Measurements from ENCODE around the gene NT5C3B. TPM values are rescaled to one million over a fixed set of nuclear protein-coding genes. Genes with fewer than 3 reads are reported as not detected.
A peak's percentile ranks its signal among the peaks of the same experiment; 100 is the strongest.
"Not testable (repeated sequence)": the region's sequence is repeated elsewhere in the genome, so short reads cannot be mapped to it uniquely, and the experiment has no call there.

NT5C3B gene
- total RNA-seq, 1 experiment from 2014 or later = 78.8 TPM

DNA sequence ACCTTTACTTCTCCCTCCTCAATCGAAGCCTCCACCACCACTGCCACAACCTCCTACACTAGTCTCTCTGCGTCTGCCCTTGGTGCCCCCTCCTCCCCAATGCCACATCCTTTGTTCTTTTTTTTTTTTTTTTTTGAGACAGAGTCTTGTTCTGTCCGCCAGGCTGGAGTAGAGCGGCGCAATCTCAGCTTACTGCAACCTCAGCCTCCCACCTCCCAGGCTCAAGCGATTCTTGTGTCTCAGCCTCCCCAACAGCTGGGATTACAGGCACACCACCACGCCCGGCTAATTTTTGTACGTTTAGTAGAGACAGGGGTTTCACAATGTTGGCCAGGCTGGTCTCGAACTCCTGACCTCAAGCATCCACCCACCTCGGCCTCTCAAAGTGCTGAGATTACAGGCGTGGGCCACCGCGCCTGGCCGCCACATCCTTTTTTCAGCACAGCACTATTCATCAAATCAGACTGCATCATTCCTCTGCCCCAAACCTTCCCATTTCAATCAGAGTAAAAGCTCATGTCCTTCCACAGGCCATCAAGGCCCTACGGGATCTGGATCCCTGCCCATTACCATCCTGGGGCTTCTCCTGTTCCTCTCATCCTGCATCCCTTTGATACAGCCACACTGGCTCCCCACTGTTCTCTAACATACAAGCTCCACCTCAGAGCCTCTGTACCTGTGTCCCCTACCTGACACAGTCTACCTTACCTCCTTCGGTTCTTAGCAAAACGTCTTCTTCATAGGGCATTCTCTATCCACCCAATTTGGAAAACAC lies 27.2 kb upstream of the NT5C3B start:
- Histone ChIP-seq H3K9ac (ENCODE audit: low read length) (no peak overlapping the region), H3K27ac (ENCODE audit: low read length) (no peak overlapping the region), H2AFZ (ENCODE audit: low read length) (no peak overlapping the region), H3K9me3 (ENCODE audit: low read length) (no peaks in the 10 kb centered on the region), H3K79me2 (ENCODE audit: low read length) (peaks cover 63% of the 10 kb centered on the region), H3K36me3 (ENCODE audit: low read depth, low read length) (no peaks in the 10 kb centered on the region; the same call in 1 of the 2 replicates), H3K4me1 (ENCODE audit: insufficient read depth, low read length) (0 out of 2 replicates have a peak, but pooled peaks cover 6% of the 10 kb centered on the region), H4K20me1 (ENCODE audit: low read length) (peaks cover 17% of the 10 kb centered on the region; the same call in 1 of the 2 replicates), H3K9me2 (replicated peaks; ENCODE audit: low read length) (no peaks in the 10 kb centered on the region), H3F3A (ENCODE audit: low read length, unreplicated experiment) (no peaks in the 10 kb centered on the region), H3K4me3 (ENCODE audit: low read length) (peak overlapping the region; percentile 84), H3K4me2 (ENCODE audit: low read length) (peak overlapping the region; percentile 84), H3K27me3 (ENCODE audit: low read length) (no peaks in the 10 kb centered on the region)
- TF ChIP-seq EZH2 (IDR thresholded peaks at IDR 0.05; ENCODE audit: low read length, unreplicated experiment) (no peak), EZH2phosphoT487 (IDR thresholded peaks at IDR 0.05; ENCODE audit: borderline replicate concordance, low read length) (no peak)
- TF ChIP-seq, protein P1, sequence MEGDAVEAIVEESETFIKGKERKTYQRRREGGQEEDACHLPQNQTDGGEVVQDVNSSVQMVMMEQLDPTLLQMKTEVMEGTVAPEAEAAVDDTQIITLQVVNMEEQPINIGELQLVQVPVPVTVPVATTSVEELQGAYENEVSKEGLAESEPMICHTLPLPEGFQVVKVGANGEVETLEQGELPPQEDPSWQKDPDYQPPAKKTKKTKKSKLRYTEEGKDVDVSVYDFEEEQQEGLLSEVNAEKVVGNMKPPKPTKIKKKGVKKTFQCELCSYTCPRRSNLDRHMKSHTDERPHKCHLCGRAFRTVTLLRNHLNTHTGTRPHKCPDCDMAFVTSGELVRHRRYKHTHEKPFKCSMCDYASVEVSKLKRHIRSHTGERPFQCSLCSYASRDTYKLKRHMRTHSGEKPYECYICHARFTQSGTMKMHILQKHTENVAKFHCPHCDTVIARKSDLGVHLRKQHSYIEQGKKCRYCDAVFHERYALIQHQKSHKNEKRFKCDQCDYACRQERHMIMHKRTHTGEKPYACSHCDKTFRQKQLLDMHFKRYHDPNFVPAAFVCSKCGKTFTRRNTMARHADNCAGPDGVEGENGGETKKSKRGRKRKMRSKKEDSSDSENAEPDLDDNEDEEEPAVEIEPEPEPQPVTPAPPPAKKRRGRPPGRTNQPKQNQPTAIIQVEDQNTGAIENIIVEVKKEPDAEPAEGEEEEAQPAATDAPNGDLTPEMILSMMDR (conservative IDR thresholded peaks at IDR 0.05; ENCODE audit: low read depth, low read length) = no peak
- ChIA-PET CTCF (interaction anchor here (0.6 kb wide), 1 partner anchor 96 kb away, joined by 3 read pairs; no protein-coding TSS in a partner anchor), POLR2A (ENCODE audit: unreplicated experiment) (no interaction called here)
- intact Hi-C loops (cut with micrococcal nuclease) = no loop called here
- ATAC-seq (no peak), DNase-seq (no peak)
- no TSS peak for BruUV-seq (replicated peaks)

DNA sequence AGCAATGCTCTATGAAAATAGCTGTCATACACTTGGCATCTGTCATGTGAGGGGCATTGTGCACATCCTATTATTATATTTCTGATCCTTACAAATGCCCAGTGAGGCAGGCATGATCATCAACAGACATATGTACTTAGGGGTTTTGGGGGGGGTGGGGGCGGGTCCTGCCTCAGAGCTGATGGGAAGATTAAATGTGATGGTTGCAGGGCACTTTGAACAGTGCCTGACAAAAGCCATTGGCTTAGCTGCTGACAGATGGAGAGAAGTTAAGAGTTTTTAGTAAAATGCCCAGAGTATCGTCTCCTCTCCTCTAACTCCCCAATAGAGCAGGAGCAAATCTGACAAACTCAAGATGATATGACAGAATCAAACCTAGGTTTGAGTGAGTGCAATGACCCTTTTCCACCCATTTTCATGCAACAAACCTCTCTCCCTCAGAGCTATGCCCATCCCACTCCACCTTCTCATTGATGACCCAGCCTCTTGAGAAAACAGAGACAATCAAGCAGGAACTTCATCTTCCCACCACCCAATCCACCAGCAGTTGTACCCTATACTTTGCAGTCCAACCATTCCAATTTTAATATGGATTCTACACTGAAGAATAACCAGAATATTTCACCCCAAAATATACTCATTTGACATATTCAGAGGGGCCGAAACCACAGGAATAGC lies 24.4 kb upstream of the NT5C3B start:
- H3K79me2 ChIP-seq (ENCODE audit: low read length) = peaks cover 78% of the 10 kb centered on the region
- no peak for ATAC-seq
- CTCF ChIA-PET = no interaction called here

DNA sequence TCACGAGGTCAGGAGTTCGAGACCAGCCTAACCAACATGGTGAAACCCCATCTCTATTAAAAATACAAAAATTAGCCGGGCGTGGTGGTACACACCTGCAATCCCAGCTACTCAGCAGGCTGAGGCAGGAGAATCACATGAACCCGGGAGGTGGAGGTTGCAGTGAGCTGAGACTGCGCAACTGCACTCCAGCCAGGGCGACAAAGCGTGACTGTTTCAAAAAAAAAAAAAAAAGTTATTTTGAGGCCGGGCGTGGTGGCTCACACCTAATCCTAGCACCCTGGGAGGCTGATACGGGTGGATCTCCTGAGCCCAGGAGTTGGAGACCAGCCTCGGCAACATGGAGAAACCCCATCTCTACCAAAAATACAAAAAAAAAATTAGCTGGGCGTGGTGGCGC lies 15.3 kb upstream of the NT5C3B start:
- H3K9ac ChIP-seq (ENCODE audit: low read length); intact Hi-C loops (cut with micrococcal nuclease); DNase-seq; H3K4me1 ChIP-seq (ENCODE audit: insufficient read depth, low read length); H3K27me3 ChIP-seq (ENCODE audit: low read length); ATAC-seq; H3F3A ChIP-seq (ENCODE audit: low read length, unreplicated experiment); H3K9me2 ChIP-seq (replicated peaks; ENCODE audit: low read length); H3K4me2 ChIP-seq (ENCODE audit: low read length); H2AFZ ChIP-seq (ENCODE audit: low read length); H3K27ac ChIP-seq (ENCODE audit: low read length); POLR2A ChIA-PET (ENCODE audit: unreplicated experiment); CTCF ChIA-PET; H3K9me3 ChIP-seq (ENCODE audit: low read length); H3K4me3 ChIP-seq (ENCODE audit: low read length); H4K20me1 ChIP-seq (ENCODE audit: low read length); BruUV-seq (replicated peaks): not testable (repeated sequence)
- Histone ChIP-seq H3K79me2 (ENCODE audit: low read length) (peaks cover 71% of the 10 kb centered on the region), H3K36me3 (ENCODE audit: low read depth, low read length) (peaks cover 11% of the 10 kb centered on the region)

More for the DNA sequence above, 24.4 kb upstream of the NT5C3B start:
- intact Hi-C loops (cut with micrococcal nuclease) = no loop called here
- no TSS peak for BruUV-seq (replicated peaks)
- TF ChIP-seq, protein P1 (conservative IDR thresholded peaks at IDR 0.05; ENCODE audit: low read depth, low read length) = no peak
- TF ChIP-seq EZH2phosphoT487 (IDR thresholded peaks at IDR 0.05; ENCODE audit: borderline replicate concordance, low read length) (no peak), EZH2 (IDR thresholded peaks at IDR 0.05; ENCODE audit: low read length, unreplicated experiment) (no peak)
- Histone ChIP-seq H3K4me3 (ENCODE audit: low read length) (no peak overlapping the region), H3K9me2 (replicated peaks; ENCODE audit: low read length) (no peaks in the 10 kb centered on the region), H4K20me1 (ENCODE audit: low read length) (peaks cover 17% of the 10 kb centered on the region; the same call in 1 of the 2 replicates), H3K36me3 (ENCODE audit: low read depth, low read length) (no peaks in the 10 kb centered on the region), H3K4me2 (ENCODE audit: low read length) (no peak overlapping the region), H3K27ac (ENCODE audit: low read length) (no peak overlapping the region), H3K9ac (ENCODE audit: low read length) (no peak overlapping the region), H3K4me1 (ENCODE audit: insufficient read depth, low read length) (0 out of 2 replicates have a peak, but pooled peaks cover 6% of the 10 kb centered on the region), H3F3A (ENCODE audit: low read length, unreplicated experiment) (no peaks in the 10 kb centered on the region), H2AFZ (ENCODE audit: low read length) (no peak overlapping the region), H3K9me3 (ENCODE audit: low read length) (no peaks in the 10 kb centered on the region), H3K27me3 (ENCODE audit: low read length) (no peaks in the 10 kb centered on the region)
- no peak for DNase-seq
- POLR2A ChIA-PET (ENCODE audit: unreplicated experiment) = no interaction called here
